ENCODE data around the gene GTF2A1L.

Gene GTF2A1L

GRCh38 chr2:48724278-48724677, 106.6 kb downstream of the GTF2A1L start:
- H3K9me3 Mint-ChIP-seq = no peaks in the 10 kb centered on the region
- H3K4me3 Mint-ChIP-seq = no peak overlapping the region
- H3K27me3 Mint-ChIP-seq = peaks cover 7% of the 10 kb centered on the region
- no peak for DNase-seq
- no peaks in the 10 kb centered on the region for H3K4me1 Mint-ChIP-seq (ENCODE audit: low read depth)
- H3K27ac Mint-ChIP-seq = no peak overlapping the region
- H3K36me3 Mint-ChIP-seq (ENCODE audit: low read depth) = no peaks in the 10 kb centered on the region

- H3K9me3 Mint-ChIP-seq = no peaks in the 10 kb centered on the region
- H3K4me3 Mint-ChIP-seq = no peak overlapping the region
- H3K36me3 Mint-ChIP-seq (ENCODE audit: low read depth) = no peaks in the 10 kb centered on the region
- H3K4me1 Mint-ChIP-seq (ENCODE audit: low read depth) = no peaks in the 10 kb centered on the region
- no peak for DNase-seq
- peaks cover 7% of the 10 kb centered on the region for H3K27me3 Mint-ChIP-seq
- H3K27ac Mint-ChIP-seq = no peak overlapping the region
Measured at GRCh38 chr2:48725696-48726494, 108.2 kb downstream of the GTF2A1L start.

GRCh38 chr2:48727560-48727959, 109.9 kb downstream of the GTF2A1L start:
- Mint-ChIP-seq H3K27me3 (peaks cover 10% of the 10 kb centered on the region), H3K9me3 (no peaks in the 10 kb centered on the region), H3K36me3 (ENCODE audit: low read depth) (no peaks in the 10 kb centered on the region), H3K4me3 (no peak overlapping the region), H3K4me1 (ENCODE audit: low read depth) (no peaks in the 10 kb centered on the region), H3K27ac (no peak overlapping the region)
- no peak for DNase-seq

GRCh38 chr2:48728295-48728694, 110.6 kb downstream of the GTF2A1L start:
- Mint-ChIP-seq H3K9me3 (no peaks in the 10 kb centered on the region), H3K4me1 (ENCODE audit: low read depth) (no peaks in the 10 kb centered on the region), H3K4me3 (no peak overlapping the region), H3K27ac (no peak overlapping the region), H3K36me3 (ENCODE audit: low read depth) (no peaks in the 10 kb centered on the region), H3K27me3 (peaks cover 13% of the 10 kb centered on the region)
- no peak for DNase-seq

GRCh38 chr2:48728840-48729239, 111.2 kb downstream of the GTF2A1L start:
- Mint-ChIP-seq H3K27ac (no peak overlapping the region), H3K4me3 (no peak overlapping the region), H3K36me3 (ENCODE audit: low read depth) (no peaks in the 10 kb centered on the region), H3K4me1 (ENCODE audit: low read depth) (no peaks in the 10 kb centered on the region), H3K9me3 (no peaks in the 10 kb centered on the region), H3K27me3 (peaks cover 14% of the 10 kb centered on the region)
- no peak for DNase-seq
